Fibroblast of skin of scalp (primary cell): ENCODE measurements around the gene OBP2B.
"Not testable (repeated sequence)": the region's sequence is repeated elsewhere in the genome, so short reads cannot be mapped to it uniquely, and the experiment has no call there.

ENCODE experiments used
- DNase-seq: peaks from one replicate; pipeline ENCODE4 v3.0.0-alpha.2; 2013

The OBP2B gene

DNA sequence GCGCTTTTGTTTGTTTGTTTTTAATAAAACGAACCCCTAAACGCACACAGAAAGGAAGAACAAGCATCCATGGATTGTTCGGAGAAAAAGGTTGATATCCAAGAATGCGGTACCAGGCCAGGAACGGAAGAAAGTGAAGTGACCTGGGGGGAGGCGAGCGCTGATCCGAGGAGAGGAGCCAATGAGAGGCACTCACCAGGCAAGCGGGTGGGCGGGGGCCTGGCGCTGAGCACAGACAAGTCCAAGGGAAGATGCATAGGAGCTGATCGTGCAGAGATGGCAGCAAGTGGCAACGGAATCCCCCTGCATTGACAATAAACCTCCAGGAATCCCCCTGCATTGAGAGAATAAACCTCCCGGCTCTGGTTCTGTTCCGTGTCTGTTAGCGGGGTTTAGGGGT, 8.4 kb downstream of the OBP2B start:
- no peak for DNase-seq

DNA sequence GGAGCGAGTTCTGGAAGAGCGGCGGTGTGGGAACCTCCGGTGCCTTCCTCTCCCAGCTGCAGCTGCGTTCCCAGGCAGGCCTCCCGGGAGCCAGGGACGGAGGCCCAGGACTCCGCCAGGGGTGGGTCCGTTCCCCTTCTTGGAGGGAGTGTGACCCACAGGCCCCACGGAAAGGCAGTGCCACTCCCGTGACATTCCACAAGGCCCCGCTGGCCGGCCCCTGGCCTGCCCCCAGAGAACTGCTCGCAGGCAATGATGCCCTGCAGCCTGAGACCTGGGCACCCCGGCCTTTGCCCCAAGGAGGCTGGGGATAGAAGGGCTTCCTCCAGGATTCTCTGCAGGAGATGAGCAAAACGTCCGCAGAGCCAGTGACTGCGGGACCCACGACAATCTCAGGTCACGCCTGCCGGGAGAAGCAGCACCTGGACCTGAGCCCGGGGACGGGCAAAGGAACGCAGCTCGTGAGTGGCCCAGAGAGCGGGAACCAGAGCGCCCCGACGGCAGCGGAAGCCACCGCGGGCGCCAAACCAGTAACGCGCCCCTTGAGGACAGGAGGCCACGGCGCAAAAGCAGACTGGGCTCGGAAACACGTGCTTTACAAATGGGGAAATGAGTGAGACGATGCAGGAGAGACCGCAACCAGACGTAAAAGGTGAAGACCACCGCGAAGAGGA, 9.3 kb downstream of the OBP2B start:
- DNase-seq, result peak; percentile 9

DNA sequence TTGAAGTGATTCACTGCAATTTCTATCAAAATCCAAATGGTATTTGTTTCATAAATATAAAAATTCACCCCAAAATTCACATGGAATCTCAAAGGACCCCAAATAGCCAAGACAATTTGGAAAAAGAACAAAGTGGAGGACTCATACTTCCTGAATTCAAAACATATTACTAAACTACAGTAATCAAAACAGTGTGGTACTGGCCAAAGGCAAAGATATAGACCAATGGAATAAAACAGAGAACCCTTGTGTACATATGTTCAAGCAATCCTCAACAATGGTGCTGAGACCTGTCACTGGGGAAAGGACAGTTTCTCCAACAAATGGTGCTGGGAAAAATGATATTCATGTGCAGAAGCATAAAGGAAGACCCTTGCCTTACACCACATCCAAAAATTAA, 14.0 kb downstream of the OBP2B start:
- no peak for DNase-seq

DNA sequence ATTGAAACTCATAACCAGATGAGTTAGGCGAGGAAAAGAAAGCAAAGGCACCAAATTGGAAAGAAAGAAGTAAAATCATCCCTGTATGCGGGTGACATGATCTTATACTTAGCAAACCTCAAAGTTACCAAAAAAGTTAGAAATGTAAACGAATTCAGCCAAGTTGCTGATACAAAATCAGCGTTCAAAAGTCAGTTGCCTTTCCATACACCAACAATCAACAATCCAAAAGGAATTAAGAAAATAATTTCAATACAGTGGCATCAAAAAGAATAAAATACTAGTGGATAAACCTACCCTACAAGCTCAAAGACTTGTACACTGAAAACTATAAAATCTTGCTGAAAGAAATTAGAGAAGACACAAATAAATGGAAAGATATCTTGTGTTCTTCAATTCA, 14.5 kb downstream of the OBP2B start:
- DNase-seq, result no peak

DNA sequence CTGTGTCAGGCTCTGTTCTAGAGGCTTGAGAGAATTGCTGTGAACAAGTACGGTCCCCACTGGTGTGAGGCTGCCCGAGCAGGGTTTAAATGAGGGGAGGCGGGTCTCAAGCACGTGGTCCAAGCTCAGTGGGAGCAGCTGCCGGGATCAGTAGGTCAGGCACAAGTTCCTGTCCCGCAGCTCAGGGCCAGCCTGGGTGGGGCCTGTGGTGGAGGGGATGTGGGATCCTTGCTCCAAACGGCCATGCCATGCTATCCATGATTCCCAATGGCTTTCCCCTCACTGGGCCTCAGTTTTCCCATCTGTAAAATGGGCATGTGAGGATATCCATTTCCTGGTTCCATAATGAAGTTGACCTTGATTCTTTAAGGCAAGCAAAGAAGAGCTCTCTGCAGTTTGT, 17.1 kb downstream of the OBP2B start:
- DNase-seq, result no peak

DNA sequence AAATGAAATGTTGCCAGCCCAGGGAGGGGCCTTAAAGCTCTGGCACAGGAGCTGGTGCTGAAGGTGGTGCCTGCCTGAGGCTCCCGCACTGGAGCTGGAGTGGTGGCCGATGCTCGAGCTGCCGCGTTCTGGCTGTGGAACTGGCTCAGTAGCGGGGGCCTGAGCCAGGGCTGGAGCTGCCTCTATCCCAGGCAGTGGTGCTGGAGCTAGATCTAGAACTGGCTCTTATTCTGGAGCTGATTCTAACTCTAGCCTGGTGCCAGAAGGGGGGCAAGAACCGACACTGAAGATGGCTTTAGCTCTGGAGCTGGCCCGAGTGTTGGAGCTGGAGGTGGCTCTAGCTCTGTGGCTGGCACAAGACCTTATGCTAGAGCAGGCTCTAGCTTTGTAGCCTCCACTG, 19.2 kb downstream of the OBP2B start:
- no peak for DNase-seq

DNA sequence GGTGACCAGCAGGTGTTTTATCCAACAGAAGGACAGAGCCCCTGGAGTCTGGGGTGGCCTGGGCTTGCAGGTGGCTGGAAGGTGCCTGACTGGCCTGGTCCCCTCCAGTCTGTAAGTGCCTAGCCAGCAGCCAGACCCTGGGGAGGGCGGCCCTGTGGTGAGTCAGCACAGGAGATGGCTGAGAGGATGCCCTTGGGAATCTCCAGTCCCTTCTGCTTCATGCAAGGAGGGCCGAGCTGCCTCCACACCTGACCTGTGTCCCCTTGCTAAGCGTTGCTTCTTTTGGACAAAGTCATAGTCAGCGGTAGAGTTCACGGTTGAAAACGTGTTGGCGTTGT, 20.2 kb downstream of the OBP2B start:
- DNase-seq, result no peak

DNA sequence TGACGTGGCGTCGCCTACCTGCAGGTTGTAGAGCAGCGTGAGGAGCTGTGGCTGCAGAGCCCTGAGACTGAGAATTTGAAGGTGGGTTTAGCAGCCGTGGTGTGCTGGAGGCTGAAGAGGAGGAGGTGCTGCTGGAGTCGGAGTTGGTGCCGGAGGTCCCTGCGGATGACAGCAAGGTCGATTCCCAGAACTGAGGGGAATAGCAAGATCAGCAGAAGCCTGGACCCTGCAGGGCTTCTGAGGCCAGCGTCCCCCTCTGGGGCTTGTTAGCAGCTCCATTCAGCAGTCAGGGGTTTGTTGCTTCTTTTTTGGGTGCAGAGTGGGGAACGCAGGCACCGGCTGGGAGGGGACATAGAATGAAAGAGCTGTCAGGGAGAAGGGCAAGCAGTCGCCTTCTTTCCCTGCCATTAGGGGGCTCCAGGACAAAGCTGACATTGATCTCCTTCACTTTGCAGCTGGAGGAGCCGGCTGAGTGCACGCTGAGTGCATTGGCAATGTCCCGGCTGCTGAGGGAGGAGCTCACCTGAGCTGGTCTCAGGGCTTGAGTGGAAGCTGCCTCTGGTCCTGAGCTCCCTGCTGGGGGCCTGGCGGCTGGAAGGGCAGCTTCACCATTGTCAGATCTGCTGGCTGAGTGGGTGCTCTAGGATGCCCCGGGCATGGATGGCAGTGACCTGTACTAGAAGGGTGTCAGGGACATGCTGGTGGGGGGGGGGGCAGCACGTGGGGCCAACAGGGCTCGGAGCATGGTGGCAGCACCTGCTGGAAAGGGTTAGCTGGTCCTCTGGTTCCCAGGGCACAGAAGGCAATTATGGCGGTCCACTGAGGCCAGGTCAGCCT, 20.8 kb downstream of the OBP2B start:
- DNase-seq, result peak; percentile 7

DNA sequence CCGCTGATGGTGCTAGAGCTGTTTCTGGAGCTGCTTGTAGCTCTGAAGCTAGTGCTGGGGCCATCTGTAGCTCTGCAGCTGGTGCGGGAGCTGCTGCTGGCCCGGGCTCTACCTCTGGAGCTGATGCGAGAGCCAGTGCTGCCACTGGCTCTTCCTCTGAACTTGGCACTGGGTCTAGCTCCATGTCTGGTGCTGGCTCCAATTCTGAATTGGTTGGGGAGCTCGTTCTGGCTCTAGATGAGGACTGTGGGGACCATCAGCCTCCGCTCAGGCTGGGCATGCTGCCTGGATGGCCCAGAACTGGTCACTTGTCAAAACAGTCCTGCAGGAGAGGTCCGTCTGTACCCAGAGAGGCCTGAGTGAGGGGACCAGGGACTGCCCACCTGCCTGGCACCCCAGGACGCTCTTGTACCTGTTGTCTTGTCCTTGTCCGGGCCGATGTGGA, 21.5 kb downstream of the OBP2B start:
- DNase-seq, result no peak

DNA sequence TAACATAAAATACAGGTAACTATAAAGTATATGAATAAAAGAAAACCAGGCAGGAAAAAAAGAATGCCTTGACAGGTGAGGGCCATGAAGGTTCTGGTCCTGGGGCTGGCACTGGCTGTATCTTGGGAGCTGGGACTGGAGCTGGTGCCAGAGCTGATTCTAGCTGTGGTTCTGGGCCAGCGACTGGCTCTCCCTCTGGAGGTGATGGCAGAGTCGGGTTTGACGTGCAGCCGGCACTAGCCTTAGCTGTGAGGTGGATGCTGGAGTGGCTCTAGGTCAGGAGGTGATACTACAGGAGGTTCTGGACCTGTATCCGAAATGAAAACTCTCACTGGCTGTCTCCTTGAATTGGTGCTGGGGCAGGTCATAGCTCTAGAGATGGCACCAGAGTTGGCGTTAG, 22.3 kb downstream of the OBP2B start:
- DNase-seq, result no peak

DNA sequence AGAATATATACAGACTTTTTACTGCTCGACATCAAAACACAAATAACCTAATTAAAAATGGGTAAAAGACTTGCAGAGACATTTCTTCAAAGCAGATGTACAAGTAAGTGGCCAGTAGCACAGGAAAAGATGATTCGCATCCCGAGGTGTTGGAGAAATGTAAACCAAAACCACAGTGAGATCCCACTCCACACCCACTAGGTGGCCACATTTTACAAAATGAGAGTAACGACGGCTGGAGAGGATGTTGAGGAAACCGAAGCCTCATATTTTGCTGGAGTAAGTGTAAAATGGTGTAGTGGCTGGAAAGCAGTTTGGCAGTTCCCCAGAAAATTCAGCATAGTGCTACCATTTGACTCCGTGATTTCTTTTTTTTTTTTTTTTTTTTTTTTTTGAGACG, 24.1 kb downstream of the OBP2B start:
- peak; percentile 79 for DNase-seq

DNA sequence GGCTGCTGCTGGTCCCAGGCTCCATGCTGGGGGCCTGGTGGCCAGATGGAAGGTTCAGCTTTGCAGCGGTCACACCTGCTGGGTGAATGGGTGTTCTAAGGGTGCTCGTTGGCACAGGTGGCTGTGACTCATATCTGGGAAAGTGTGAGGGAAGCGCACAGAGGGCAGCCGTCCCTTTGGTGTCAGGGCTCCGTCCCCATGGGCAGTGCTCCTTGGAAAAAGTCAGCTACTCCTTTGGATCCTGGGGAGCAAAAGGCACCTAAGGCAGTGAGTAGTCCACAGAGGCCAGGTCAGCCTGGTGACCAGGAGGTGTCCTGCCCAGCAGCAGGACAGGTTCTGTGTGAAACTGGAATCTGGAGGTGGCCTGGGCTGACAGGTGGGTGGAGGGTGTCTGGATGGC, 26.9 kb downstream of the OBP2B start:
- no peak for DNase-seq

DNA sequence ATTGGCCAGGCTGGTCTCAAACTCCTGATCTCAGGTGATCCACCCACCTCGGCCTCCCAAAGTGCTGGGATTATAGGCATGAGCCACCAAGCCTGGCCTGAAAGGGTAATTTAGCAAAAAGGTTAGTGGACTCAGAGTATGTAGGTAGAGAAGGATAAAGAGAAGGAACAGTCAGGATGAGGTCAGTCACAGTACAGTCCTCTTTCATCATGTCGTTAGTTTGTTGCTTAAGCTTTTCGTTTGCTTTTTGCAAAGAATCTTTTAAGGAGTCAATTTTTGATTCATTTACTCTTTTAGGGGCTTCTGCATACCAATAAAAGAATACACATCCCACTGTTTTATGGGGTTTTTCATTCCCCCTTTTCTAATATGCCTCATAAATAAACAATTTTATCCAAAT, 27.5 kb downstream of the OBP2B start:
- DNase-seq, result no peak

DNA sequence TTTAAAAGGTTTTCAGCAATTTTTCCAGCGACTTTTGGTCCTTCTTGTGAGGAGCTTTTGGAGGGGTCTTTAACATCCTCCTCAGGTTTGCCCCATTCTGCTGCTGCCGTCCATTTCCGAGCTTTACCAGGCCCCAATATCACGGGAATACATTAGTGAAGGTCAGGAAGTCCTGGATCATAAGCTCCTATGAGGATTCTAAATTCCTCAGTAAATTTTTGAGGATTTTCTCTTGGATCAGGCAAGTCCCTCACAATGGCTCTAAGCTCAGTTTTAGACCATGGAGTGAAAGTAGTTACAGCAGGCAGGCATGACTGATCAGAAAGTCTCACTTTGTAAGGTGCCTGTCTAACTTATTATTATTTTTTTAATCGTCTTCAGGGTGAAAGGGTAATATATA, 28.1 kb downstream of the OBP2B start:
- no peak for DNase-seq

DNA sequence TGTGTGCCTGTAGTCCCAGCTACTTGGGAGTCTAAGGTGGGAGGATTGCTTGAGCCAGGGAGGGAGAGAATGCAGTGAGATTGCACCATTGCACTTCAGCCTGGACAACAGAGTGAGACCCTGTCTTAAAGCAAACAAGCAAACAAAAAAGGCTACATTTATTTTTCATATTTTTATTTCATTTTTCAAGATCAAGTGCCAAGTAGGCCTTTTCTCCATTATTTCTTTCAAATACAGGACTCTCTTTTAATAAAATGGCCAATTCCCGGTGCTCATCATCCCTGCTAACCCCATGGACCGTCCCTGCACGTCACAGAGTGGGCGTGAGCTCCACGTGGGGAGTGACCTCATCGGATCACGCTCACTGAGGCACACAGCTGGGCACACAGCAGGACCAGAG, 36.0 kb downstream of the OBP2B start:
- no peak for DNase-seq

DNA sequence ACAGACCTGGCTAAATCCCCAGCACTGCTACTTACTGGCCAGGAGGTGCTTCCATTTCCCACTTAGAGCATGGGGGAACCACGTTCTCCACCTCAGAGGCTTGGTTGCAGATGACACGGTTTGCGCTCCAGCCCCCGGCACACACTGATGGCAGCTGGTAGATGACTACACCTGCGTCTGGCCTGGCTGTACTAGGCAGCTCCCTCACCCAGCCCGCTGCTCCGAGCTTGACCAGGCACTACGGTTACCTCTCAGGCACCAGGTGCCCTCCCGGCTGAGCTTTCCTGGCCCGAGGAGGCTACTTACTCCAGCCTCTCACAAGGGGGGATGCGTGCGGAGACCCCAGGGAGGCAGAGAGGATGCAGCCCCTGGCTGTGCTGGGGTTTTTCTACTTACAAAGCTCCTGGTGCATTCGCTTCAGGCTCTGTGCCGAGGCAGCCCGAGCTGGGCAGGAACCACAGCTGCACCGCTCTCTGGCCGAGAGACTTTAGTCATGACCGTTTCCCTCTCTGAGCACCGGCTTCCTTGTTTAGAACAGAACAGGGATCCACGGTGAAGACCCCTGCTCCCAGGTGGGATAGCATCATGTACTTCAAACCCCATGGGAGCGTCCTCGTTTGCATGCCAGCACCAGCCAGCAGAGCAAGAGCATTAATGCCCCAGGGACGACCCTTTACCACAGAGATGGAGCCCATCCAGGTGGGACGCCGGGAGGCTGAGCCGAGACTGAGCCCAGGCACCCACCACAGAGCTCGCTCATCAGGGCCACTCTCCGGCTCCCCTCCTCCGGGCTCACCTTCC, 37.7 kb downstream of the OBP2B start:
- no peak for DNase-seq

DNA sequence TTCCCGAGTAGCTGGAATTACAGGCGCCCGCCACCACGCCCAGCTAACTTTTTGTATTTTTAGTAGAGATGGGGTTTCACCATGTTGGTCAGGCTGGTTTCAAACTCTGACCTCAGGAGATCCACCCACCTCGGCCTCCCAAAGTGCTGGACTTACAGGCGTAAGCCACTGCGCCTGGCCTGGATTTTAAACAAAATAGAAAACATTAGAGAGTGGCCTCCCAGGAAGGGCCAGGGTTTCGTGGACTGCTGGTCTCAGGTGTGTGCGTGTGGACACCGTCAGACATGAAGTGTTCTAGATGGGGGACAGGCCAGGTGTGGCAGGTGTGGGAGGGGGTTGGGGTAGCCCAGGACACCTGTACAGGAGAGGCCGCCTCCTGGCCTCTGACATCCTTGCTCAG, 38.3 kb downstream of the OBP2B start:
- DNase-seq, result no peak

DNA sequence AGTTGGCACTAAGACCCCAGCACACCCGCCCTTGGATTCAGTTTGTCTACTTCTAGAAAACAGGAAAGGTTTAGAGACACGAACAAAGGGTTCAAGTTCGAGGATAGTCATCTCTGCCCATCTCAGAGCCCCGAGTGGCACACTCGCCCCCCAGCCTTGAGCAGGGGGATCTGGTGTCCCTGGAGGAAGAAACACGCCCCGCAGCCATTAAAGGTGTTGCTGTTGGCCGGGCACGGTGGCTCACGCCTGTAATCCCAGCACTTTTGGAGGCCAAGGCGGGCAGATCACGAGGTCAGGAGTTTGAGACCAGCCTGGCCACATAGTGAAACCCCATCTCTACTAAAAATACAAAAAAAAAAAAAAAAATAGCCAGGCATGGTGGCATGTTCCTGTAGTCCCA, 39.4 kb downstream of the OBP2B start:
- not testable (repeated sequence) for DNase-seq

DNA sequence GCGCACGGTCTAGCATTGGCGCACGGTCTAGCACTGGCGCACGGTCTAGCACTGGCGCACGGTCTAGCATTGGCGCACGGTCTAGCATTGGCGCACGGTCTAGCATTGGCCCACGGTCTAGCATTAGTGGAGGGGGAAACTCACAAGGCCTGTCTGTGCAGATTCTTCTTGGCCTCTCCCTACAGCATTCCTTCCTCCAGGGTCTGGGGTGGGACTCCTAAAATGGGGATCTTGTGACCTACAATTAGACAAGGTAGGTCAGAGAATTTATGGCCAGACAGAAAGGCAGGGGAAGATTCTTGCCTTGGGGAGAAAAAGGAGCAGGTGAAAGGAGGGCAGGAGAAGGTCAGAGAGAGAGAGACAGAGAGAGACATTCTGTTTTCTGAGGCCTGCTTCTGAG, 39.9 kb downstream of the OBP2B start:
- no peak for DNase-seq

DNA sequence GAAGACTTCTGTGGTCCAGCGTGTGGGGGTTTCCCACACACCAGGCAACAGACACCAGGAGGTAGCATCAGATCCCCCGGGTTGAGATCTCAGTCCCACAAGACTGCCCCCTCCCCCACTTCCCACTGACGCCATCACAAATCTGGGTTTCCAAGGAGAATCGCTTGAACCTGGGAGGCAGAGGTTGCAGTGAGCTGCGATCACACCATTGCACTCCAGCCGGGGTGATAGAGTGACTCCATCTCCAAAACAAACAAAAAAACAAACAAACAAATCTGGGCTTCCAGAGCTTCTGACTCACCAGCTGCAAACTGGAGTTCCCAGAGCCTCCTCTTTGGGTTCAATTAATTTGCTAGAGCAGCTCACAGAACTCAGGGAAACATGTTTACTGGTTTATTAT, 40.6 kb downstream of the OBP2B start:
- DNase-seq, result peak; percentile 7

DNA sequence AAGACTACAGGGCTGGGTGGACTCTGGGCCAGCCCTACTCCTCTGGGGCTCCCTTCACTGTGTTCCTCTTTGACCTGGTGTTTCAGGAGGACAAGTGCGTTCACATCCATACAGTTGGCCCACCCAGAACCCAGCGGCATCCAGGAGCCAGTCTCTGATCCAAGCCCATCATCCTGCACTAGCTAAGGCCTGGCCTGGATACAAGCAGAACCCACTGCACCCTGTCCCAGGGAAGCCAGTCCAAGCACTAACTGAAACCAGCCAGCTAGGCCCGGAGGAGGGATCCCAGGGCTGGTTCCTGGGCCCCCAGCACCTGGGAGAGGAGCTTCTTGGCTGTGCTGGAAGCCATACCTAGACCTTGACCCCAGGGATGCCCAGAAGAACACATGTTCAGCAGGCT, 41.3 kb downstream of the OBP2B start:
- DNase-seq, result no peak

DNA sequence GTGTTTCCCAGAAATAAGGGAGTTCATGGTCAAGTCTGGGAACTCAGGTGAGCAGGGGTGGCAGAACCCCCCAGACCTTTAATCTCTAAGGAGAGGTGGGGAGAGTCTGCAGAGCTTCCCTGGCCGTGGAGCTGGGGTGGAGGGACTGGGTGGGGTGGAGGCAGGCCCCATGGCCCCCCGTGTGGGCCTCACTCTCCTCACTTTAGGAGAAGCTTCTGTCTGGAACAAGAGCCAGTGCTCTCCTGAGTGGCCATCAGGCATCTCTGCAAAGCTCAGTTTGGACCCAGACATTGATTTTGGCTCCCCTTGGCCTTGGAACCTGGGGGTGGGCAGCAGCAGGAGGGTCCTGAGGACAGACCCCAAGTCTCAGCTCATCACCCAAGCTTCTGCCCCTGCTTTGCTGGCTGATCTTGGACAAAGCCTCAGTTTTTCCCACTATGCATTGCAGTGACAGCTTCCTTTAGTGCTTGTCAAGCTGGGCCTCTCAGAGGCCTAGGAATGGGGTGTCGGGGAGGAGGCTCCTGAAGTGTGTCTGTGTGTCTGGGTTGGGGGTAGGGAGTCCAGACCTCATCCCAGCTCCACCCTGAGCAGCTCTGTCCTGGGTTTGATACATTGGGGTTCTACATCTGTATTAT, 41.8 kb downstream of the OBP2B start:
- DNase-seq, result no peak

DNA sequence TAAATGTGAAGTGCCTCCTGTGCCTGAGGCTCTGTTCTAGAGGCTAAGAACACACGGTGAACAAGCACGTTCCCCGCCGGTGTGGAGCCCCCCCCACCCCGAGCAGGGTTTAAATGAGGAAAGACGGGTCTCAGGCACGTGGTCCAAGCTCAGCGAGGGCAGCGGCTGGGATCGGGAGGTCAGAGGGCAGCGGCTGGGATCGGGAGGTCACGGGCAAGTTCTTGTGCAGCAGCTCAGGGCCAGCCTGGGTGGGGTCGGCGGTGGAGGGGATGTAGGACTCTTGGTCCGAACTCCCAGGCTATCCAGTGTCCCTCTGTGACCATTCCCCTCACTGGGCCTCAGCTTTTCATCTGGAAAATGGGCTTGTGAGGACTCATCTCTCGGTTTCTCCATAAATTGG, 42.7 kb downstream of the OBP2B start:
- no peak for DNase-seq

DNA sequence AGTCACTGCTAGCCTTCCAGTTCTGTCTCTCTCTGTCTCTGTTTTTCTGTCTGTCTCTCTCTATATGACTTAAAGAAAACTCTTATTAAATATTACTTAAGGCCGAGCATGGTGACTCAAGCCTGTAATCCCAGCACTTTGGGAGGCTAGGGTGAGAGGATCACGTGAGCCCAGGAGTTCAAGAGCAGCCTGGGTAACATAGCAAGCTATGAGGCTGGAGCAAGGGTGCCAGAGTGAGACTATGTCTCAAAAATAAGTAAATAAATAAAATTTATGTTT, 43.7 kb downstream of the OBP2B start:
- DNase-seq, result no peak
